HG03060 (cell line): ENCODE measurements around the gene HDAC6.
"Not testable (repeated sequence)": the region's sequence is repeated elsewhere in the genome, so short reads cannot be mapped to it uniquely, and the experiment has no call there.

ENCODE experiments used
- ATAC-seq: cut with Tn5 transposase; IDR thresholded peaks from one replicate; pipeline ENCODE4 v1.9.1; 2021; ENCODE audit warnings: low read depth, moderate number of reproducible peaks; ENCODE audit not compliant: unreplicated experiment

HDAC6 gene

GRCh38 chrX:48823053-48823452 lies 21.2 kb downstream of the HDAC6 start:
- no peak for ATAC-seq

- ATAC-seq = no peak
Measured at GRCh38 chrX:48824066-48824465, 22.2 kb downstream of the HDAC6 start.

- no peak for ATAC-seq
Measured at GRCh38 chrX:48826135-48826875, 24.4 kb downstream of the HDAC6 start, which contains the start of gene ERAS. Gene ERAS (plus strand): TSS chrX:48826513. CDS start chrX:48829124, 2,611 bp downstream.

- no peak for ATAC-seq
Measured at GRCh38 chrX:48826876-48827653, 25.2 kb downstream of the HDAC6 start.

- ATAC-seq = no peak
Measured at GRCh38 chrX:48827654-48827968, 25.7 kb downstream of the HDAC6 start.

GRCh38 chrX:48829016-48829735 lies 27.3 kb downstream of the HDAC6 start:
- no peak for ATAC-seq

GRCh38 chrX:48831136-48831908 lies 29.5 kb downstream of the HDAC6 start:
- ATAC-seq = no peak

- ATAC-seq = no peak
Measured at GRCh38 chrX:48831909-48832291, 30.0 kb downstream of the HDAC6 start.

GRCh38 chrX:48833542-48834138 lies 31.8 kb downstream of the HDAC6 start:
- ATAC-seq = no peak

- no peak for ATAC-seq
Measured at GRCh38 chrX:48834383-48834709, 32.5 kb downstream of the HDAC6 start.

GRCh38 chrX:48835524-48836329 lies 33.9 kb downstream of the HDAC6 start, which contains the start of gene PCSK1N:
Gene PCSK1N (minus strand): TSS chrX:48835610. CDS start chrX:48835532, 78 bp downstream.
- no peak for ATAC-seq

- ATAC-seq = no peak
Measured at GRCh38 chrX:48839686-48840085, 37.8 kb downstream of the HDAC6 start.

GRCh38 chrX:48848847-48849246 lies 47.0 kb downstream of the HDAC6 start:
- ATAC-seq = no peak

- ATAC-seq = no peak
Measured at GRCh38 chrX:48852857-48853256, 51.0 kb downstream of the HDAC6 start.

GRCh38 chrX:48853494-48853893 lies 51.6 kb downstream of the HDAC6 start:
- not testable (repeated sequence) for ATAC-seq

- not testable (repeated sequence) for ATAC-seq
Measured at GRCh38 chrX:48854121-48854804, 52.4 kb downstream of the HDAC6 start.

GRCh38 chrX:48854898-48855297 lies 53.0 kb downstream of the HDAC6 start:
- no peak for ATAC-seq

- ATAC-seq = no peak
Measured at GRCh38 chrX:48864210-48864609, 62.3 kb downstream of the HDAC6 start.

GRCh38 chrX:48872017-48872416 lies 70.2 kb downstream of the HDAC6 start:
- not testable (repeated sequence) for ATAC-seq
